GM12874 (cell line): ENCODE results near the gene PRRC2A.

Source experiments
- TF ChIP-seq, protein P1 (sequence below): IDR thresholded peaks from 2 replicates; pipeline ENCODE4 v1.5.1; 2011; ENCODE audit warnings: low read depth, mild to moderate bottlenecking, control low read depth, low read length, moderate library complexity; ENCODE audit not compliant: insufficient read depth

Gene PRRC2A

DNA sequence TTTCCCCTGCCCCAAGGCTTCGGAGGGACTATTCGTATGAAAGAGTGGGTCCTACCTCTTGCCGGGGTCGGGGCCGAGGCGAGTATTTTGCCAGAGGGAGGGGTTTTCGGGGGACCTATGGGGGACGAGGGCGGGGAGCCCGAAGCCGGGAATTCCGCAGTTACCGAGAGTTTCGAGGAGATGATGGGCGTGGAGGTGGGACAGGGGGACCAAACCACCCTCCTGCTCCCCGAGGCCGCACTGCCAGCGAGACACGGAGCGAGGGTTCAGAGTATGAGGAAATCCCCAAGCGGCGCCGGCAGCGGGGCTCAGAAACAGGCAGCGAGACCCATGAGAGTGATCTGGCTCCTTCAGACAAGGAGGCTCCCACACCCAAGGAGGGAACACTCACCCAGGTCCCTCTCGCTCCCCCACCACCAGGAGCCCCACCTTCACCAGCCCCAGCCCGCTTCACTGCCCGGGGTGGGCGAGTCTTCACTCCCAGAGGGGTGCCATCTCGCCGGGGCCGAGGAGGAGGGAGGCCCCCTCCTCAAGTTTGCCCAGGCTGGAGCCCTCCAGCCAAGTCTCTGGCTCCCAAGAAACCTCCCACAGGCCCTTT is 11.3 kb downstream of the PRRC2A start:
- TF ChIP-seq, protein P1, sequence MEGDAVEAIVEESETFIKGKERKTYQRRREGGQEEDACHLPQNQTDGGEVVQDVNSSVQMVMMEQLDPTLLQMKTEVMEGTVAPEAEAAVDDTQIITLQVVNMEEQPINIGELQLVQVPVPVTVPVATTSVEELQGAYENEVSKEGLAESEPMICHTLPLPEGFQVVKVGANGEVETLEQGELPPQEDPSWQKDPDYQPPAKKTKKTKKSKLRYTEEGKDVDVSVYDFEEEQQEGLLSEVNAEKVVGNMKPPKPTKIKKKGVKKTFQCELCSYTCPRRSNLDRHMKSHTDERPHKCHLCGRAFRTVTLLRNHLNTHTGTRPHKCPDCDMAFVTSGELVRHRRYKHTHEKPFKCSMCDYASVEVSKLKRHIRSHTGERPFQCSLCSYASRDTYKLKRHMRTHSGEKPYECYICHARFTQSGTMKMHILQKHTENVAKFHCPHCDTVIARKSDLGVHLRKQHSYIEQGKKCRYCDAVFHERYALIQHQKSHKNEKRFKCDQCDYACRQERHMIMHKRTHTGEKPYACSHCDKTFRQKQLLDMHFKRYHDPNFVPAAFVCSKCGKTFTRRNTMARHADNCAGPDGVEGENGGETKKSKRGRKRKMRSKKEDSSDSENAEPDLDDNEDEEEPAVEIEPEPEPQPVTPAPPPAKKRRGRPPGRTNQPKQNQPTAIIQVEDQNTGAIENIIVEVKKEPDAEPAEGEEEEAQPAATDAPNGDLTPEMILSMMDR: no peak

DNA sequence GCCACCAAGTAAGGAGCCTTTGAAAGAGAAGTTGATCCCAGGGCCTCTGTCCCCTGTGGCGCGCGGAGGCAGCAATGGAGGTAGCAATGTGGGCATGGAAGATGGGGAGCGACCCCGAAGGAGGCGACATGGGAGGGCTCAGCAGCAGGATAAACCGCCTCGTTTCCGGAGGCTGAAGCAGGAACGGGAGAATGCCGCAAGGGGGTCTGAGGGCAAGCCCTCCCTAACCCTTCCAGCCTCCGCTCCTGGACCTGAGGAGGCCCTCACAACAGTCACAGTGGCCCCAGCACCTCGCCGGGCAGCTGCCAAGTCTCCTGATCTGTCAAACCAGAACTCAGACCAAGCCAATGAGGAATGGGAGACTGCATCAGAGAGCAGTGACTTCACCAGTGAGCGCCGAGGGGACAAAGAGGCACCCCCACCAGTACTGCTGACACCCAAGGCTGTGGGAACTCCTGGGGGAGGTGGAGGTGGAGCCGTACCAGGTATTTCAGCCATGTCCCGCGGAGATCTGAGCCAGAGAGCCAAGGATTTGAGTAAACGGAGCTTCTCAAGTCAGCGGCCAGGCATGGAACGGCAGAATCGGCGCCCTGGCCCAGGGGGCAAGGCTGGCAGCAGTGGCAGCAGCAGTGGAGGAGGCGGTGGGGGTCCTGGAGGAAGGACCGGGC is 11.9 kb downstream of the PRRC2A start:
- TF ChIP-seq, protein P1: no peak

DNA sequence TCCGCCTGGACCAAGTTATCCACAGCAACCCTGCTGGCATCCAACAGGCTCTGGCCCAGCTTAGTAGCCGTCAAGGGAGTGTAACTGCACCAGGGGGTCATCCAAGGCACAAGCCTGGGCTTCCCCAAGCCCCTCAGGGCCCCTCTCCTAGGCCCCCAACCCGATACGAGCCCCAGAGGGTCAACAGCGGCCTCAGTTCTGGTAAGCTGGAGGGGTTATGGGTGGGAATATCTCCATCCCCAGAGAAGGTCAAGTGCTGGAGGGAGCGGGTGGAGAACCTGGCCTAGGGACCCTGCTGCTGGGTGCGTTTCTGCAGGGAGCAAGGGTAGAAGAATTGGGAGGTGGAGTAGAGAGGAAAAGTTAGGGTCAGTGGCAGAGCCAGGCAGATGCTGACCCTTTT is 12.9 kb downstream of the PRRC2A start:
- TF ChIP-seq, protein P1: no peak

DNA sequence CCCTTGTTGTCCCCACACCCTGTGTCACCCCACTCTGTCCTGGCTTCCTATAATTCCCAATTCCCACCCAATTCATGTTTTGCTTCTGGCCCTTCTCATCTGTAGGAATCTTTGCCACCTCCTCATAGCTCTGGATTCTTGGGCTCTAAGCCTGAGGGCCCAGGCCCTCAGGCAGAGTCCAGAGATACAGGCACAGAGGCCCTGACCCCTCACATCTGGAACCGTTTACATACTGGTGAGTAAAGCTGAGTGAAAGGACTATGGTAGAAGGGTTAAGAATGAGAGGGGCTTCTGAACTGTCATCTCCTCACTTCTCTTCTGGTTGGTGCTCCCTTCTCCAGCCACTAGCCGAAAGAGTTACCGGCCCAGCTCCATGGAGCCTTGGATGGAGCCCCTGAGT is 13.6 kb downstream of the PRRC2A start:
- TF ChIP-seq, protein P1: no peak

DNA sequence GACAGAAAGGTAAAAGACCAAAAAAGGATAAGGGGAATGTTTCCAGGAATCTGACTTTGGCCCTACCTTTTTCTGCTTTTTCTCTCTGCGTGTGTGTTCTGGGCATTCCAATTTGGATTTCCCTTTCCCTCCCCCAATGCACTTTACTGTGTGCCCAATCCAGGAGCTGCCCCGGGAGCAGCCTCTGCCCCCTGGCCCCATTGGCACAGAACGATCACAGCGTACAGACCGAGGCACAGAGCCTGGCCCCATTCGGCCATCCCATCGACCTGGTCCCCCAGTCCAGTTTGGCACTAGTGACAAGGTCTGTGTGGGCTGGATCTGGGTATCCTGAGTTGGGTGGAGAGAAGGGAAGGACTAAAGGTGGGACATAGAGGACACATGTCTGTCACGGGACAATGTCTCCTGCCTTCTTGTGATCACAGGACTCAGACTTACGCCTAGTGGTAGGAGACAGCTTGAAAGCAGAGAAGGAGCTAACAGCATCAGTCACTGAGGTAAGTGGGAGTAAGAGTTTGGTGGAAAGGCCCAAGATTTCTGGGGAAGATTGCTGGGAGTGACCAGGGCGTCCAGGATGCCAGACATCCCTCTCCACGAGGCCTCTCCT is 14.6 kb downstream of the PRRC2A start:
- TF ChIP-seq, protein P1: no peak

DNA sequence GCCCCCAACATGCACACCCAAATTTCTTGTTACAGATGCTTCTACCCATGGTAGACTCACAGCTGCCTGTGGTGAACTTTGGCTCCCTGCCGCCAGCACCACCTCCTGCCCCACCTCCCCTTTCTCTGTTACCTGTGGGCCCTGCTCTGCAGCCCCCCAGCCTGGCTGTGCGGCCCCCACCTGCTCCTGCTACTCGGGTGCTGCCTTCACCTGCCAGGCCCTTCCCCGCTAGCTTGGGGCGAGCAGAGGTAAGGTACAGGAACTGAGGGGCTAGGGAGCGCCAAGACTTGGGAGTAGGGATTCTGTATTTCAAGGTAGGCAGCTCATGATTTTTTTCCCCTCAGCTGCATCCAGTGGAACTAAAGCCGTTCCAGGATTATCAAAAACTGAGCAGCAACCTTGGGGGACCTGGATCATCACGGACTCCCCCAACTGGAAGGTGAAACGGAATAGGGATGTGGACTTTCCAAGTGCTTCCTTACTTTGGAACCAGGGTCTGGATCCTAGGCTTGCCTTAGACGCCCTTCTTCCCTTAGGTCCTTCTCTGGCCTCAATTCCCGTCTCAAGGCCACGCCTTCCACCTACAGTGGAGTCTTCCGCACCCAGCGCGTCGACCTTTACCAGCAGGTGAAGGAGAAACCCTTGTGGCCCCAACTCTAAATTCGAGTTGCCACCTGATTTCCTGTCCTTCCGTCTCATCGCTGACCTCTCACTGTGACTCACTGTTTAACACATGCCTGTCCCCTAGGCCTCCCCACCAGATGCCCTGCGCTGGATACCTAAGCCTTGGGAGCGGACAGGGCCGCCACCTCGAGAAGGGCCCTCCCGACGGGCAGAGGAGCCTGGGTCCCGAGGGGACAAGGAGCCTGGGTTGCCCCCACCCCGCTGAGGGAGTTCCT is 16.4 kb downstream of the PRRC2A start:
- TF ChIP-seq, protein P1: no peak

DNA sequence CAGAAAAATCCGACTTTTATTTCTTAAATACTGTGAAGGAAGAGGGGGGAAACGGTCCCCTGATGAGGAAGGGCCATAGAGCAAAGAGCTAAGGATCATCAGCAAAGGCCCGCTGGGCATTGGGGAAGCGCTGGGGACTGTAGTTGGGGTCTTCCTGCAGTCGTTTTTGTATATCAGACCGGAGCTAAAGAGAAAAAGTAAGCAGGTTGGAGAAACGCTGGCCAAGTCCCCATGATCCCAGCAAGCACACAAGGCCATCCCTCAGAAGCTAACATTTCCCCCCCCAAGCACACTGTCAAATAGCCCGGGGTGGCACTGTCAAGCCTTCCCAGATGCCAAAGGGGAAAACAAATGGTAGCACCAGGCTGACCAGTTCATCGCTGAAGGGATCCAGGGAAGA is 18.5 kb downstream of the PRRC2A start:
- TF ChIP-seq, protein P1: no peak
